Stimulated activated CD4-positive, alpha-beta T cell treated with anti-CD3 and anti-CD28 coated beads, Interleukin-4, amount 100 ng/mL, for 24 hours (primary cell): ENCODE data around the gene FAM110D.
A peak's percentile ranks its signal among the peaks of the same experiment; 100 is the strongest.

ENCODE experiments used
- DNase-seq: peaks from one replicate; pipeline ENCODE4 v3.0.0-alpha.2; 2020

Gene FAM110D

GRCh38 chr1:26164036-26164860, 5.4 kb downstream of the FAM110D start:
- DNase-seq, result peak; percentile 50

GRCh38 chr1:26164861-26165842, 6.3 kb downstream of the FAM110D start:
- no peak for DNase-seq

GRCh38 chr1:26166719-26167281, 7.9 kb downstream of the FAM110D start:
- DNase-seq, result no peak

- DNase-seq, result no peak
These were observed 9.7 kb downstream of the FAM110D start, which contains the start of gene C1orf232 for GRCh38 chr1:26168410-26169197. Gene C1orf232, minus strand, starts transcription at chr1:26168963. Its CDS starts 464 bp downstream, at chr1:26168499.

GRCh38 chr1:26169198-26169554, 10.3 kb downstream of the FAM110D start:
- DNase-seq, result no peak

GRCh38 chr1:26169669-26170471, 11.0 kb downstream of the FAM110D start, which contains the start of gene ZNF593:
Gene ZNF593, plus strand, starts transcription at chr1:26169908. Its CDS starts 76 bp downstream, at chr1:26169984.
- DNase-seq, result peak; percentile 89

- DNase-seq, result no peak
These were observed 11.6 kb downstream of the FAM110D start for GRCh38 chr1:26170472-26170821.

- DNase-seq, result no peak
These were observed 12.5 kb downstream of the FAM110D start, which contains the start of gene ZNF593OS for GRCh38 chr1:26171084-26172072. Gene ZNF593OS, minus strand, starts transcription at chr1:26171832. Its CDS starts 171 bp downstream, at chr1:26171661.

GRCh38 chr1:26175346-26175745, 16.5 kb downstream of the FAM110D start:
- DNase-seq, result no peak

- no peak for DNase-seq
These were observed 18.4 kb downstream of the FAM110D start, which contains the start of gene CNKSR1 for GRCh38 chr1:26177182-26177684. Gene CNKSR1, plus strand, starts transcription at chr1:26177491. Its CDS starts 57 bp downstream, at chr1:26177548.

- no peak for DNase-seq
These were observed 21.2 kb downstream of the FAM110D start for GRCh38 chr1:26180010-26180506.

- no peak for DNase-seq
These were observed 22.9 kb downstream of the FAM110D start for GRCh38 chr1:26181586-26182382.

GRCh38 chr1:26182383-26182696, 23.5 kb downstream of the FAM110D start:
- DNase-seq, result no peak

GRCh38 chr1:26184086-26184485, 25.2 kb downstream of the FAM110D start:
- no peak for DNase-seq

- no peak for DNase-seq
These were observed 26.0 kb downstream of the FAM110D start for GRCh38 chr1:26184883-26185282.

GRCh38 chr1:26187882-26188281, 29.0 kb downstream of the FAM110D start:
- no peak for DNase-seq

GRCh38 chr1:26188477-26188876, 29.6 kb downstream of the FAM110D start:
- no peak for DNase-seq

GRCh38 chr1:26189331-26189730, 30.5 kb downstream of the FAM110D start:
- no peak for DNase-seq

- no peak for DNase-seq
These were observed 30.9 kb downstream of the FAM110D start for GRCh38 chr1:26189751-26190275.
